GM19193 (cell line): ENCODE data around the gene FAM168A.

Experiments used
- POLR2A ChIP-seq: IDR thresholded peaks from 4 replicates; pipeline ENCODE4 v1.6.1; 2011; ENCODE audit not compliant: insufficient read depth, insufficient read length; ENCODE audit errors: extremely low read depth

The FAM168A gene

GRCh38 chr11:73549376-73549775 is 48.5 kb downstream of the FAM168A start:
- no peak for TF ChIP-seq POLR2A

- TF ChIP-seq POLR2A: no peak
These were observed 50.0 kb downstream of the FAM168A start for GRCh38 chr11:73547706-73548595.

- TF ChIP-seq POLR2A: no peak
These were observed 55.7 kb downstream of the FAM168A start for GRCh38 chr11:73542175-73542574.

- no peak for TF ChIP-seq POLR2A
These were observed 58.3 kb downstream of the FAM168A start for GRCh38 chr11:73539506-73540084.

- no peak for TF ChIP-seq POLR2A
These were observed 59.5 kb downstream of the FAM168A start for GRCh38 chr11:73538381-73538872.

GRCh38 chr11:73537969-73538368 is 59.9 kb downstream of the FAM168A start:
- no peak for TF ChIP-seq POLR2A

GRCh38 chr11:73536961-73537360 is 61.0 kb downstream of the FAM168A start:
- TF ChIP-seq POLR2A: no peak

GRCh38 chr11:73532310-73532709 is 65.6 kb downstream of the FAM168A start:
- no peak for TF ChIP-seq POLR2A

- no peak for TF ChIP-seq POLR2A
These were observed 66.5 kb downstream of the FAM168A start for GRCh38 chr11:73531386-73531785.

GRCh38 chr11:73530109-73530508 is 67.8 kb downstream of the FAM168A start:
- no peak for TF ChIP-seq POLR2A

GRCh38 chr11:73529204-73529530 is 68.7 kb downstream of the FAM168A start:
- TF ChIP-seq POLR2A: no peak

GRCh38 chr11:73528483-73529203 is 69.3 kb downstream of the FAM168A start:
- TF ChIP-seq POLR2A: no peak

GRCh38 chr11:73528013-73528412 is 69.9 kb downstream of the FAM168A start:
- TF ChIP-seq POLR2A: no peak

GRCh38 chr11:73525611-73526010 is 72.3 kb downstream of the FAM168A start:
- no peak for TF ChIP-seq POLR2A

GRCh38 chr11:73524774-73525173 is 73.1 kb downstream of the FAM168A start:
- TF ChIP-seq POLR2A: no peak
